ENCODE measurements around the gene DICER1.
"Not testable (repeated sequence)": the region's sequence is repeated elsewhere in the genome, so short reads cannot be mapped to it uniquely, and the experiment has no call there.

The DICER1 gene

GRCh38 chr14:95150910-95151309 lies 6.4 kb downstream of the DICER1 start:
- DNase-seq (ENCODE audit: low spot score) = no peak

DNA sequence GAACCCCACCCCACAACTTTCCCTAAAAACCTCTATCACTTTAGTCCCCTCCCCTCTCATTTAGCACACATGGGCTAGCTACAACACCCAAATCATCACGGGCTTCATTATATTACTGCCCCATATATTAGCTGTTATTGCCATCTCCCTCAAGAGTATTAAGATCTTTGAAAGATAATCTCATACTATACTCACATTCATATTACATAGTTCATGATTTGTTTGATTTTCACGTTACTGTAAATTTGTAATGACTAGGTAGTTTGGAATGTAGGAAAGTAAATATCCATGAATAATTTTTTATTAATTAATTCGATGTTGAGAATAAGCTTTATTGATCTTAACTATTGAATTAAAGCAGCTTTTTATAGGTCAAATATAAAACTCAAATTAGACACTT lies 7.9 kb downstream of the DICER1 start:
- DNase-seq (ENCODE audit: low spot score) = no peak

DNA sequence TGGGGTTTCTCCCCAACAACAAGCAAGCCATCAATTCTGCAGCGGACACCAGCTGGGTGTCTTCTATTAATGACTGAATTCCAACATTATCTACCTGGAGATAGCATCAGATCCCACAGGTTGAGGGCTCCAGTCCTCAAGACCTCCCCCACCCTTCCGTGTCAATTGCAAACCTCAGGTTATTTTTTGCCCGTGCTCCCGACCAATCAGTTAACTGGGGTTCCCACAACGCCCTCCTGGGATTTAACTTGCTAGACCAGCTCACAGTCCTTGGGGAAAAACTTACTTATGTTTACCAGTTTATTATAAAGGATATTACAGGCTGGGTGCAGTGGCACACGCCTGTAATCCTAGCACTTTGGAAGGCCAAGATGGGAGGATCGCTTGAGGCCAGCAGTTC lies 9.7 kb downstream of the DICER1 start:
- no peak for DNase-seq (ENCODE audit: low spot score)

DNA sequence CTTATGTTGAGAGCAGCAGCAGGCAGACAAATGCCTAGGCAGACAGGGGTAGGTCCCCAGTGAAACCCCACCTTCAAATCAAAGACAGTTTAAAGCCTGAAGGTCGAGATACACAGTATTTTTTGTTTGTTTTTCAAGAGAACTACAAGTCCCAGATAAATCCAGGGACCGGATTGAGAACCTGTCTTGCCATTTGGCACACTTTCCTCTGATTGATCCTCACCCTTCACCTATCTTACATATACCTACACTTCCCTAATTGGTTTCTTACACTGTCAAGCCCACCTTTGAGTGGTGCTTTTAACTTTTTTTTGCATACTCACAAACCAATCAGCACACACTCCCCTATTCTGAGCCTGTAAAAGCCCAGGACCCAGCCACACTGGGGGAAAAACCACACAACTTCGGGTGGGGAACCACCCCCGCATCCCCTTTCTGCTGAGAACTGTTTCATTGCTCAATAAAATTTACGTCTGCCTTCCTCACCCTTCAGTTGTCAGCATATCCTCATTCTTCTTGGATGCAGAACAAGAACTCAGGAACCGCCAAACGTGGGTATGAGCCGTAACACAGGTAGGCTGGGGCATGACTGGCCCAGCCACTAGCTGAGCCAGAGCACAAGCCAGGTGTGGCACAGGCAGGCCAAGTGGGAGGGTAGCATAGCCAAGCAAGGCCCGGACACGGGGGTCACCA lies 11.1 kb downstream of the DICER1 start:
- DNase-seq (ENCODE audit: low spot score) = no peak

DNA sequence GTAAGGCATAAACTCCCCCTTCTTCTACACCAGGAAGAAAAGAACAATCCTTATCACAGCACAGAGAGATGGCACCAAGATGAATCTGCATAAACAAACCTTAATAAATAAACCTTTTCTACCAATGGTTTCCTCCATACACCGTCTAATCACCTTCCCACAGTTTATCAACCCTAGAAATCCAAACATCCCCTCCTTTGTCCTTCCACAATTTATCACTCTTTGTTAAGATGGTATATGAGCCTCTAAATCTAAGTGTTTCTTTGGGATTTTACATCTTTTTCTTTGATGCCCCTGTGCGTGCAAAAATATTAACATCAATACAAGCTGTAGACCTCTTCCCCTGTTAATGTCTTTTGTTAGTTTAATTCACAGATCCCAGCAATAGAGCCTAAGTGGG lies 12.5 kb downstream of the DICER1 start:
- DNase-seq (ENCODE audit: low spot score) = no peak

DNA sequence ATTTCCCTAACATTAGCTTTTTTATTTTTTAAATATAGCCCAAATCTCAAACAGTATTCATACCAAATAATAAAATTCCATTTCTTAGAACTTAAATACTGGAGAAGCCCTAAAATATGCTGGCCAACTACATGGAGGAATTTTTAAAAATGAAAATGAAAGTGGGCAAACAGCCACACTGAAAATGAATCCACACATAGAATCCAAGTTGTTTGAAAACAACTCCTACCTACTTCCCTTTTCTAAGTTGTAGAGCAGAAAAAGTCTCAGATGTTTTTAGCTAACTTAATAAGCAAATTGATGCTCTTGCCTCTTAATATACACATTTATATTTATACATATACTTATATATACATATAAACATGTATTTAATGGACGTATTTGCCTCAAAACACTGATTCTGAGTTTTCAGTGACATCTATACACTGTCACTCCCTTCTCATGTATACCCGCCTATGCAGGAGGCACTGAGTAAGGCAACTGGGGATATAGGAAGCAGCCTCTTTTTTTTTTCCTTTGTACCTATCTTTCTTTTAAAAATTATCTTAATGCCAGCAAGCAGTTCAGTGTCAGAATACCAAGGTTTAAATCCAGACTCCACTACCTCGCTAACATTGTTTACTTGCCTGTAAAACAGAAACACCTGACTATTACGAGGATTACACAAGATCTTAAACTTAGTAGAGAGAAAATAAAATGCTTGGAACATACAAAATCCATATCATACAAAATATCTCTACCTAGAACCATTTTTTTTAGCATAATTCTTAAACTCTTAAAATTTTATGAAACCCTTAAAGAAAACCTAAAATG lies 13.3 kb downstream of the DICER1 start:
- DNase-seq (ENCODE audit: low spot score) = no peak

GRCh38 chr14:95142208-95142607 lies 15.1 kb downstream of the DICER1 start:
- no peak for DNase-seq (ENCODE audit: low spot score)

DNA sequence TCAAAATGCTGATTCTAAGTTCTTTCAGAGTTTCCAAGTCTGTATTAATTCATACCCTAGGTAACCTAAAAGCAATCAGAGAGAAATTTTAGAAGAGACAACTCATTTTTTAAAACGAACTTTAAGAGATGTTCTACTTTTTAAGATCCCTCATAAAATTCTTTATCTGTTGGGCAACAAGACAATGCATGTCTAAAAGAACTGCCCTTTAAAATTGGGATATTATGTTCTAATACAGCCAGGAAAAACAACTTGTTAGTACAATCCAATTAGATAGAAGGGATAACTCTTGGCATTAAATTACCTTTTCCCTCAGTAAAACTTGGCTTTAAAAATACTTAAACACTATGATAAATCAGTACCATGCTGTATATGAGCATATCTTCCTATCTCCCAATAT lies 15.6 kb downstream of the DICER1 start:
- DNase-seq (ENCODE audit: low spot score) = no peak

DNA sequence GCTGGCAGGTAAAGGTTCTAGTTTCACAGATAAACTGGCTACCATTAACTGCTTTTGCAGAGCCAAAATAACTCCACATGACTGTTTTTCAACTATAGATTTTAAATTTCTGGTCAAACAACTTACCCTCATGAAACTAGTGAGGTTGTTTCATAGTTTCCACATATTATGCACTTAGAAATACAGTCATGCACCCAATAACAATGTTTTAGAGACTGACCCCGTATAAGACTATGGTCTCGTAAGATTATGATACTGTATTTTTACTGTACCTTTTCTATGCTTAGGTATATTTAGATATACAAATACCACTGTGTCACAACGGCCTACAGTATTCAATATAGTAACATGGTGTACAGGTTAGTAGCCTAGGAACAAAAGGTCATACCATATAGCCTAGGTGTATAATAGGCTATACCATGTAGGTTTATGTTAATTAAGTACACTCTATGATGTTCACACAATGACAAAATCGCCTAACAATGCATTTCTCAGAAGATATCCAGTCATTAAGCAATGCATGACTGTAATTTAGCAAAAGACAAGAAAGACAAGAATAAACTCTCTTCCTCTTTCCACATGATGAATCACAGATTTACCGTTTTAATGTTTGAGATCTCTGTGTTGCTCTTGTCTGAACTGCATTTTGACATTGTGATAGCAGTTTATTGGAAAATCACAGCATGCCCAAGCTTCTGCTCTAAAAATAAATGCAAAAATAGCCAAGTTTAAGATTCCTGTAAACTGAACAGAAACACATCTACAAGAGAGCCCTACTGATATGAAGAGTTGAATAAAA lies 17.1 kb downstream of the DICER1 start:
- DNase-seq (ENCODE audit: low spot score) = no peak

- DNase-seq (ENCODE audit: low spot score) = no peak
Measured at GRCh38 chr14:95138876-95139275, 18.5 kb downstream of the DICER1 start.

DNA sequence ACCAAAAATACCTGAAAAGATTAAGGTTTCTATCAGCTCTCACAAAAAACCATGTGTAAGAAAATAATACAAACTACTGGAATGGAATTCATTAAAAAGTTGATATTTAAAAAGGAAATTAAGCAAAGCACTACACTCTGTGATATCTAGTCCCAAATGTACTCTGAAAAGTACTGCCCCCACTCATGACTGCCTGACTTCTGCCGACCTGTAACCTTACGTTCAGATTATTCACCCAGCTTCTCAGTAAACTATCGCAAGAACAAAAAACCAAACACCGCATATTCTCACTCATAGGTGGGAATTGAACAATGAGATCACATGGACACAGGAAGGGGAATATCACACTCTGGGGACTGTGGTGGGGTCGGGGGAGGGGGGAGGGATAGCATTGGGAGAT lies 18.9 kb downstream of the DICER1 start:
- DNase-seq (ENCODE audit: low spot score) = not testable (repeated sequence)

- no peak for DNase-seq (ENCODE audit: low spot score)
Measured at GRCh38 chr14:95137804-95138167, 19.5 kb downstream of the DICER1 start.

DNA sequence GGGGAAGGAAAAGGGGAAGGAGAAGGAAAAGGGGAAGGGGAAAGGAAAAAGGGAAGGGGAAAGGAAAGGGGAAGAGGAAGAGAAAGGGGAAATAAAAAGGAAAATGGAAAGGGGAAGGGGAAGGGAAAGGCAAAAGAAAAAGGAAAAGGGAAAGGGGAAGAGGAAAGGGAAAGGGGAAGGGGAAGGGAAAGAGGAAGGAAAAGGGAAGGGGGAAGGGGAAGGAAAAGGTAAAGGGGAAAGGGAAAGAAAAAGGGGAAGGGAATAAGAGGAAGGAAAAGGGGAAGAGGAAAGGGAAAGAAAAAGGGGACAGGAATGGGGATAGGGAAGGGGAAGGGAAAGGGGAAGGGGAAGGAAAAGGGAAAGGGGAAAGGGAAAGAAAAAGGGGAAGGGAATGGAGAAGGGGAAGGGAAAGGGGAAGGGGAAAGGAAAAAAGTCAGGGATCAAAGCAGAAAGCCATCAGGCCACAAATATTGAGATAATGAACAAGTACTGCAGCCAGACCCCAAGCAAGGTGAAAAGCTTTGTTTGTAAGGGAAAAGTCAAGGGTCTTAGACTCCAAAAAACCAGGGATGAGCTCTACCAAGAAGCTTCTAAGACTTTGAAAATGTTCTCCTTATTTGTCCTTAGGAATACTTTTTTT lies 20.0 kb downstream of the DICER1 start:
- no peak for DNase-seq (ENCODE audit: low spot score)

GRCh38 chr14:95136631-95137030 lies 20.7 kb downstream of the DICER1 start:
- DNase-seq (ENCODE audit: low spot score) = no peak

DNA sequence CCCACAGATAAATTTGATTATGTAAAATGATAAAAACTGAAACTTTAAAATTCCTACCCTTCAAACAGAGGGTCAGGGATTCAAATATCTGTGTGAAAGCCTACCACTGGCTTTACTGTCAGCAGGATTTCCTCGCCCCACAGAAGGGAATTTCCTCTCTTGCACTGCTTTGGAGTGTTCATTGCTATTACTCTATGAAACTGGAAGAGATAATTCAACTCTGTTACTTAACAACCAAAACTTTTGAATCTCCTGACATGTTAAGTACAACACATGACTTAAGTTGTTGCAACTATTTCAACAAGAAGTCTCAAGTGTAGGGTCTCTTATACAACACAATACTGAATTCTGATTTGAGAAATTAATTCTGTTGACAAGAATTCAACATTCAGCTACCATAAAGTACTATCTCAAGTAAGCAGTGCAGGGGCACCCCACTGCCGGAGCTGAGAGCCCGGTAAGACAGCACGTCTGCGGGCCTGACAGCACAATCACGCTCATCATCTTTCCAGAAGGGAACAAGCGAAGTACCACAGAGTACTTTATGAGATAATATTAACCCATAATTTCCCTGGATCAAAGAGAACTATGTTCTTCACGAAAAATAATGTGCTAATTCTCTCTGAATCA lies 22.9 kb downstream of the DICER1 start:
- DNase-seq (ENCODE audit: low spot score) = no peak

DNA sequence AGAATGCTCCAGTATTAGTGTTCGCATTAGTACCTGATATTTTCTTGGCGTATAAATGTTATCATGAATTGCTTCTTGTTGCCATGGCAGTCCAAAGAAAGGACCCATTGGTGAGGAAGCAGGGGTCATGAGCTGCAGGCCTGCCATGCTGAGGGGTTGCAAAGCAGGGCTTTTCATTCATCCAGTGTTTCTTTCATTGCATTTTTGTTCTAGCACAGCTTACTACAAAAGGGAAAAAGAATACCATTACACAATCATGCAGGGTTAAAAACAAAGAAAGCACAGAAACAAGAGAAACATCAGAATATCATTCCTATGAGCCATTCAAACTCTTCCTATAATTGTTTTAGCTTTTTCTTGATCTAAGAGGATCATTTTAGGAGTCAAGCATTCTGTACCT lies 24.0 kb downstream of the DICER1 start:
- no peak for DNase-seq (ENCODE audit: low spot score)

DNA sequence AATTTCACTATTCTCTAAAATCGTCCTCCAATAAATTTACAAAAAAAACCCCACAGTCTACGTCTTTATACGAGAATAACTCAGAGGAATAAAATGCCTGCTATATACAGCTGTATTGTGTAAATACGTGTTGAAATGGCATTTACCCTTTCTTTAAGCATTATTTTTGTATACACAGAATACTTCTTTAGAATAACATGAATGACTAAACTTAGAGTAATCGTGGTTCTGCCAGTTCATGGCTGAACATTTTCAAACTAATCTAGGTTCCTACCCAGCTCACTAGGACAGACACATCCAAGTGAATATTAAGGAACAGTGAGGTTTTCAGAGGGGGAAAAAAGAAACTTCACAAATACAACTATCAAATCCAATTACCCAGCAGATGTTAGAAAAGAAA lies 24.6 kb downstream of the DICER1 start:
- no peak for DNase-seq (ENCODE audit: low spot score)

- DNase-seq (ENCODE audit: low spot score) = no peak
Measured at GRCh38 chr14:95130549-95130948, 26.8 kb downstream of the DICER1 start.

- DNase-seq (ENCODE audit: low spot score) = no peak
Measured at GRCh38 chr14:95128140-95128539, 29.2 kb downstream of the DICER1 start.

- no peak for DNase-seq (ENCODE audit: low spot score)
Measured at GRCh38 chr14:95127531-95127911, 29.8 kb downstream of the DICER1 start.

- no peak for DNase-seq (ENCODE audit: low spot score)
Measured at GRCh38 chr14:95126906-95127530, 30.3 kb downstream of the DICER1 start.
